HepG2 (cell line): ENCODE results near the gene EIF6. TPM values are rescaled to one million over a fixed set of nuclear protein-coding genes. Genes with fewer than 3 reads are reported as not detected.

Source experiments
- AKAP8 ChIP-seq: sonication (generic); formaldehyde crosslinking; IDR thresholded peaks from 2 replicates; pipeline ENCODE4 v1.5.1; 2020; ENCODE audit warnings: mild to moderate bottlenecking, missing genetic modification reagents
- ATRX ChIP-seq: sonication (generic); formaldehyde crosslinking; IDR thresholded peaks from 2 replicates; pipeline ENCODE4 v1.4.0; 2020; ENCODE audit warnings: missing genetic modification reagents, borderline replicate concordance
- CBX2 ChIP-seq, 2 experiments: fragments of 200-600 bp in 1 of 2; sonication (generic); formaldehyde crosslinking in 1 of 2; IDR thresholded peaks; 2 replicates each; pipeline versions ENCODE4 v1.7.0 to v1.8.1; 2018 to 2022; ENCODE audit warnings: low read depth in 2 of 2, low read length in 1 of 2, mild to moderate bottlenecking in 1 of 2, missing genetic modification reagents in 1 of 2
- PAF1 ChIP-seq: IDR thresholded peaks from 2 replicates; pipeline ENCODE4 v1.6.1; 2016; ENCODE audit warnings: missing genetic modification reagents, missing compliant biosample characterization
- POLR2G ChIP-seq: fragments of 200-400 bp; formaldehyde crosslinking; IDR thresholded peaks from 2 replicates; pipeline ENCODE4 v1.6.1; 2018; ENCODE audit warnings: mild to moderate bottlenecking, low read depth, low read length, moderate library complexity
- REL ChIP-seq: sonication (generic); formaldehyde crosslinking; conservative IDR thresholded peaks from 2 replicates; pipeline ENCODE4 v1.8.0; 2022; ENCODE audit warnings: mild to moderate bottlenecking, missing genetic modification reagents, moderate library complexity
- ZBTB21 ChIP-seq: sonication (generic); formaldehyde crosslinking; IDR thresholded peaks from 2 replicates; pipeline ENCODE4 v1.4.0; 2020; ENCODE audit warnings: missing genetic modification reagents
- ZNF17 ChIP-seq: sonication (generic); formaldehyde crosslinking; IDR thresholded peaks from 2 replicates; pipeline ENCODE4 v1.5.0; 2020; ENCODE audit warnings: mild to moderate bottlenecking, missing genetic modification reagents
- ZNF552 ChIP-seq: sonication (generic); formaldehyde crosslinking; IDR thresholded peaks from 2 replicates; pipeline ENCODE4 v1.9.0; 2022; ENCODE audit warnings: missing genetic modification reagents, mild to moderate bottlenecking, borderline replicate concordance
- ZNF816 ChIP-seq: sonication (generic); formaldehyde crosslinking; IDR thresholded peaks from 2 replicates; pipeline ENCODE4 v1.8.0; 2022; ENCODE audit warnings: missing genetic modification reagents, mild to moderate bottlenecking, borderline replicate concordance
- ZSCAN29 ChIP-seq: sonication (generic); formaldehyde crosslinking; conservative IDR thresholded peaks from 2 replicates; pipeline ENCODE4 v1.4.0; 2020; ENCODE audit warnings: mild to moderate bottlenecking, missing genetic modification reagents
- polyA plus RNA-seq, 8 experiments: library from polyadenylated mRNA; depleted of rRNA in 3 of 8; stranded (reverse) in 7 of 8; unstranded in 1 of 8; fragments of >200 nt; fragmentation: Illumina TruSeq in 4 of 8; extraction: Trizol in 4 of 8; gene quantifications; 2 replicates each; pipeline versions ENCODE4 v1.2.1 to v1.2.3, GENCODE V29; 2011 to 2016; ENCODE audit warnings: low read depth in 4 of 8, missing spikeins in 1 of 8, mixed read lengths in 1 of 8; ENCODE audit not compliant: insufficient read depth in 1 of 8
- total RNA-seq, 5 experiments: library from RNA; depleted of rRNA; stranded (reverse); fragments of >200 nt; fragmentation: Illumina TruSeq; extraction: Trizol; gene quantifications; 2 replicates each; pipeline ENCODE4 v1.2.3, GENCODE V29; 2016; ENCODE audit warnings: low read depth in 1 of 5
- TF ChIP-seq, protein P1 (sequence below): IDR thresholded peaks from 2 replicates; pipeline ENCODE4 v1.6.1; 2016; ENCODE audit warnings: missing compliant biosample characterization, missing genetic modification reagents, borderline replicate concordance
- TF ChIP-seq, protein P2 (sequence below): sonication (generic); formaldehyde crosslinking; IDR thresholded peaks from 2 replicates; pipeline ENCODE4 v1.5.1; 2020; ENCODE audit warnings: missing genetic modification reagents, mild to moderate bottlenecking, borderline replicate concordance
- TF ChIP-seq, protein P3 (sequence below): sonication (generic); formaldehyde crosslinking; IDR thresholded peaks from 2 replicates; pipeline ENCODE4 v1.8.1; 2023; ENCODE audit warnings: mild to moderate bottlenecking, moderate library complexity, missing genetic modification reagents

EIF6 gene
- total and polyA plus RNA-seq, 2 of the 13 experiments (the other 11 are each of a cell fraction or from before 2014, with no cell fraction given), result 462 to 466 TPM

DNA sequence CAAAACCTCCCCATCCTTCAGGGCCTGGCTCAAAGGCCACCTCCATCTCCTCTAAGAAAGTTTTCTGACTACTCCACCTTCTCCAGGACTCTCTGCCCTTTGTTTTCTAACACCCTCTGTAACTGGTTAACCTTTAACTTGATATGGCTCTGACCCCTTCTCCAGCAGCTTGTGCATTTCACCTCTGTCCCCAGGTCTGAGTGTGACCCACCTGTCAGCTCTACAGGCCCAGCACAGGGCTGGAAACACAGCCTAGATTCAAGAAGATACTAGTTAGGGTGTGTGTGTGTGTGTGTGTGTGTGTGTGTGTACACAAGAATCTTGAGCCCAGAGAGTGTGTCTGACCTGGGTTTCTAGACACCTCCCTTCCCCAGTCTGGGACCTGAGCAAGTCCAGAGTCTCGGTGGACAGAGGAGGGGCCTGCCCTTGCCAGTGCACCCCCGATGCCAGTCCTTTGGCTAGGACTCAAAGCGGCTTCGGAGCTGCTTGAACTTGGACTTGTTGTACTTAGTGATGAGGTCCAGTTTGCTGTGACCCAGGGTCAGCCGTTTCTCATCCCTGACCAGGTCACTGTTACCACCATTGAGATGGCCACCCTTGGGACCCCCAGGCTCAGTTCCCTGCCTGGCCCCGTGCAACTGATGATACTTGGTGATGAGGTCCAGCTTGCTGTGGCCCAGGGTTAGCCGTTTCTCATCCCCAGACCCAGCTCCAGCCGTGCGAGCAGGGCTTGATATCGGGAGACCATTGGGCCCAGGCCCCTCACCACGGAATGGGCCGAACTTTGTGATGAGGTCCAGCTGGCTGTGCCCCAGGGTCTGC lies 1.7 kb upstream of the EIF6 start (continued):
- TF ChIP-seq, protein P1, sequence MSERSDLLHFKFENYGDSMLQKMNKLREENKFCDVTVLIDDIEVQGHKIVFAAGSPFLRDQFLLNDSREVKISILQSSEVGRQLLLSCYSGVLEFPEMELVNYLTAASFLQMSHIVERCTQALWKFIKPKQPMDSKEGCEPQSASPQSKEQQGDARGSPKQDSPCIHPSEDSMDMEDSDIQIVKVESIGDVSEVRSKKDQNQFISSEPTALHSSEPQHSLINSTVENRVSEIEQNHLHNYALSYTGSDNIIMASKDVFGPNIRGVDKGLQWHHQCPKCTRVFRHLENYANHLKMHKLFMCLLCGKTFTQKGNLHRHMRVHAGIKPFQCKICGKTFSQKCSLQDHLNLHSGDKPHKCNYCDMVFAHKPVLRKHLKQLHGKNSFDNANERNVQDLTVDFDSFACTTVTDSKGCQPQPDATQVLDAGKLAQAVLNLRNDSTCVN, result no peak; the same call in 1 of the 2 replicates
- peak; percentile 22; the same call in 1 of the 2 replicates for TF ChIP-seq ZNF552 (CRISPR knock-in tag)
- TF ChIP-seq ZNF816 (CRISPR knock-in tag), result no peak
- TF ChIP-seq ZSCAN29 (CRISPR knock-in tag), result no peak; the same call in 1 of the 2 replicates
- TF ChIP-seq, protein P2, sequence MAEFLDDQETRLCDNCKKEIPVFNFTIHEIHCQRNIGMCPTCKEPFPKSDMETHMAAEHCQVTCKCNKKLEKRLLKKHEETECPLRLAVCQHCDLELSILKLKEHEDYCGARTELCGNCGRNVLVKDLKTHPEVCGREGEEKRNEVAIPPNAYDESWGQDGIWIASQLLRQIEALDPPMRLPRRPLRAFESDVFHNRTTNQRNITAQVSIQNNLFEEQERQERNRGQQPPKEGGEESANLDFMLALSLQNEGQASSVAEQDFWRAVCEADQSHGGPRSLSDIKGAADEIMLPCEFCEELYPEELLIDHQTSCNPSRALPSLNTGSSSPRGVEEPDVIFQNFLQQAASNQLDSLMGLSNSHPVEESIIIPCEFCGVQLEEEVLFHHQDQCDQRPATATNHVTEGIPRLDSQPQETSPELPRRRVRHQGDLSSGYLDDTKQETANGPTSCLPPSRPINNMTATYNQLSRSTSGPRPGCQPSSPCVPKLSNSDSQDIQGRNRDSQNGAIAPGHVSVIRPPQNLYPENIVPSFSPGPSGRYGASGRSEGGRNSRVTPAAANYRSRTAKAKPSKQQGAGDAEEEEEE (CRISPR knock-in tag), result no peak
- no peak for TF ChIP-seq ZNF17 (CRISPR knock-in tag)
- TF ChIP-seq PAF1 (CRISPR knock-in tag), result no peak
- TF ChIP-seq POLR2G, result peak; percentile 67
- TF ChIP-seq, protein P3, sequence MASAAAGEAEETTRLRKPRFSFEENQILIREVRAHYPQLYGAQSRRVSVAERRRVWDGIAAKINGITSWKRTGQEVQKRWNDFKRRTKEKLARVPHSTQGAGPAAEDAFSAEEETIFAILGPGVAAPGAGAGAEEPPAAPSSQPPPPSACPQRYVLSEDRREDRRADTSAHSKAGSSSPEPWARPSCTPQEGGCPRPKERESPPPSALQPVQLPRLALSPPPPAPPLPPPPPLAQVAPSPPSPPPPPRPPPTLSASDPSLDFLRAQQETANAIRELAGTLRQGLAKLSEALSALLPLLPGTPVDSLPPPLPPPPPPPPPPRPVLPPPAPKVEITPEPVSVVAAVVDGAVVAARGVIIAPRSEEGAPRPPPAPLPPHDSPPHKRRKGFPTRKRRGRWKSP, result 0 out of 2 replicates have a peak, but pooled peaks have one; percentile 26
- TF ChIP-seq ATRX, result no peak
- no peak for TF ChIP-seq CBX2 (IDR thresholded peaks at IDR 0.05; ENCODE audit: low read depth, low read length)
- no peak for TF ChIP-seq CBX2 (CRISPR knock-in tag; IDR thresholded peaks at IDR 0.05; ENCODE audit: low read depth)
- TF ChIP-seq REL (CRISPR knock-in tag), result no peak
- 0 out of 2 replicates have a peak, but pooled peaks have one; percentile 67 for TF ChIP-seq AKAP8
- no peak for TF ChIP-seq ZBTB21 (CRISPR knock-in tag)
